Stimulated activated CD8-positive, alpha-beta memory T cell treated with anti-CD3 and anti-CD28 coated beads, Interleukin-4, amount 100 ng/mL, for 24 hours (primary cell): Measurements from ENCODE around the gene ZDHHC8.

ENCODE experiments used
- DNase-seq: peaks from one replicate; pipeline ENCODE4 v3.0.0-alpha.2; 2020; ENCODE audit warnings: low read depth

ZDHHC8 gene

GRCh38 chr22:20196094-20196842, 64.7 kb downstream of the ZDHHC8 start:
- no peak for DNase-seq
